ENCODE results near the gene UBAC2. TPM values are rescaled to one million over a fixed set of nuclear protein-coding genes. Genes with fewer than 3 reads are reported as not detected.

UBAC2 gene
- total RNA-seq, 2 experiments from 2014 or later, result 26.8 to 28.5 TPM

GRCh38 chr13:99307247-99307646 is 106.6 kb downstream of the UBAC2 start, which contains the start of gene GPR183:
TSS of gene GPR183 (minus strand) at chr13:99307399. CDS start at chr13:99296145, 11,254 bp downstream.
- DNase-seq (ENCODE audit: low spot score), result no peak
- no peaks in the 10 kb centered on the region for H4K20me1 ChIP-seq (ENCODE audit: insufficient read depth, low read length)
- no peak within 1 kb of the TSS for H2AFZ ChIP-seq (ENCODE audit: low read length)
- no peaks in the 10 kb centered on the region for H3K9me3 ChIP-seq (ENCODE audit: low read length)
- H3K4me1 ChIP-seq (ENCODE audit: insufficient read depth, low read length, poor library complexity, severe bottlenecking), result peaks cover 7% of the 10 kb centered on the region
- BruUV-seq (replicated peaks), result no TSS peak
- TF ChIP-seq EZH2phosphoT487 (IDR thresholded peaks at IDR 0.05; ENCODE audit: borderline replicate concordance, low read depth, low read length), result no peak
- TF ChIP-seq, protein P1, sequence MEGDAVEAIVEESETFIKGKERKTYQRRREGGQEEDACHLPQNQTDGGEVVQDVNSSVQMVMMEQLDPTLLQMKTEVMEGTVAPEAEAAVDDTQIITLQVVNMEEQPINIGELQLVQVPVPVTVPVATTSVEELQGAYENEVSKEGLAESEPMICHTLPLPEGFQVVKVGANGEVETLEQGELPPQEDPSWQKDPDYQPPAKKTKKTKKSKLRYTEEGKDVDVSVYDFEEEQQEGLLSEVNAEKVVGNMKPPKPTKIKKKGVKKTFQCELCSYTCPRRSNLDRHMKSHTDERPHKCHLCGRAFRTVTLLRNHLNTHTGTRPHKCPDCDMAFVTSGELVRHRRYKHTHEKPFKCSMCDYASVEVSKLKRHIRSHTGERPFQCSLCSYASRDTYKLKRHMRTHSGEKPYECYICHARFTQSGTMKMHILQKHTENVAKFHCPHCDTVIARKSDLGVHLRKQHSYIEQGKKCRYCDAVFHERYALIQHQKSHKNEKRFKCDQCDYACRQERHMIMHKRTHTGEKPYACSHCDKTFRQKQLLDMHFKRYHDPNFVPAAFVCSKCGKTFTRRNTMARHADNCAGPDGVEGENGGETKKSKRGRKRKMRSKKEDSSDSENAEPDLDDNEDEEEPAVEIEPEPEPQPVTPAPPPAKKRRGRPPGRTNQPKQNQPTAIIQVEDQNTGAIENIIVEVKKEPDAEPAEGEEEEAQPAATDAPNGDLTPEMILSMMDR (conservative IDR thresholded peaks at IDR 0.05; ENCODE audit: low read length), result no peak
- H3K9me2 ChIP-seq (ENCODE audit: insufficient read depth, low read length), result no peaks in the 10 kb centered on the region
- no peaks in the 10 kb centered on the region; the same call in 1 of the 2 replicates for H3K36me3 ChIP-seq (ENCODE audit: insufficient read depth, low read length)
- no peak within 1 kb of the TSS for H3K27ac ChIP-seq (ENCODE audit: low read depth, low read length, poor library complexity, severe bottlenecking)
- H3K4me2 ChIP-seq (ENCODE audit: low read length), result peak within 1 kb of the TSS; percentile 46; the same call in 1 of the 2 replicates
- no peak within 1 kb of the TSS for H3K4me3 ChIP-seq (ENCODE audit: low read depth, low read length, poor library complexity, severe bottlenecking)
- POLR2A ChIA-PET, result interaction anchor here (0.8 kb wide), 1 partner anchor 9 kb away, joined by 5 read pairs; no protein-coding TSS in a partner anchor
- intact Hi-C loops (cut with micrococcal nuclease; ENCODE audit: unreplicated experiment), result no loop called here
- CTCF ChIA-PET (ENCODE audit: unreplicated experiment), result no interaction called here
- no peaks in the 10 kb centered on the region for H3K79me2 ChIP-seq (ENCODE audit: insufficient read depth, low read depth, low read length)

DNA sequence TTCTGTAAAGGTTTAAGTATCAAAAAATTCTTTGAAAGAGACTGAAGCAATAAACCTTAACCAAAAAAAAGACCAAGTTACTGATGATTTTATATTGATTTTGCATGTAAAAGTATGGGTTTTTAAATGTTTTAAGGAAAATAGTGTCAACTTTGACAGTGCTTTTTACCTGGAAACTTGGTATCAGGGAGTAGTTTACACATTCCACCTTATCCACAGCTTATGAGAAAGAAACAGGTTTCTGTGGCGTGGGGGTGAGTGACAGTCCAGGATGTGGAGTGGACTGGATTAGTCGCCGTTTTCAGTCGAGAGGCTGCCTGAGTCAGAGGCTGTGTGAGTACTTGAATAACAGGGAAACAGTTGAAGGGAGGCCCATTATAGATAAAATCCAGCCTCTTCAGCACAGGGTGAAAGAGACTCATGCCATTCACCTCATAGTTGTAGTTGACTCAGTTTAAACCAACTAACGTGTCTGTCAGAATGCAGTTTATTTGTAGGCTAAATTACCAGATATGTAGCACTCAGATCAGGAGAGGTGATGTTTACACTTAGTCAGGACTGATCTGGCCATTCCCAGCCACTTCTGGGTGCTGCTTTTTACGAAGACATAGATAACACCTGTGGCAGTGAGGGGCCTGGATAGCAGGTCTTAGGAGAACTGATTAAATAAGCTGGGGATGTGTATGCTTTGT is 107.1 kb downstream of the UBAC2 start:
- H3K4me3 ChIP-seq (ENCODE audit: low read depth, low read length, poor library complexity, severe bottlenecking), result no peak overlapping the region
- no peaks in the 10 kb centered on the region for H3K79me2 ChIP-seq (ENCODE audit: insufficient read depth, low read depth, low read length)

More for the DNA sequence above, 107.1 kb downstream of the UBAC2 start:
- ChIA-PET CTCF (ENCODE audit: unreplicated experiment) (no interaction called here), POLR2A (interaction anchor here (0.8 kb wide), 1 partner anchor 10 kb away, joined by 5 read pairs; no protein-coding TSS in a partner anchor)
- DNase-seq (ENCODE audit: low spot score), result no peak
- no peaks in the 10 kb centered on the region for H4K20me1 ChIP-seq (ENCODE audit: insufficient read depth, low read length)
- BruUV-seq (replicated peaks), result no TSS peak
- no peak overlapping the region for H3K27ac ChIP-seq (ENCODE audit: low read depth, low read length, poor library complexity, severe bottlenecking)
- peak overlapping the region; percentile 46; the same call in 1 of the 2 replicates for H3K4me2 ChIP-seq (ENCODE audit: low read length)
- H3K9me3 ChIP-seq (ENCODE audit: low read length), result no peaks in the 10 kb centered on the region
- intact Hi-C loops (cut with micrococcal nuclease; ENCODE audit: unreplicated experiment), result no loop called here
- H3K36me3 ChIP-seq (ENCODE audit: insufficient read depth, low read length), result no peaks in the 10 kb centered on the region; the same call in 1 of the 2 replicates
- TF ChIP-seq, protein P1 (conservative IDR thresholded peaks at IDR 0.05; ENCODE audit: low read length), result no peak
- no peak for TF ChIP-seq EZH2phosphoT487 (IDR thresholded peaks at IDR 0.05; ENCODE audit: borderline replicate concordance, low read depth, low read length)
- no peak overlapping the region for H2AFZ ChIP-seq (ENCODE audit: low read length)
- peaks cover 7% of the 10 kb centered on the region for H3K4me1 ChIP-seq (ENCODE audit: insufficient read depth, low read length, poor library complexity, severe bottlenecking)
- no peaks in the 10 kb centered on the region for H3K9me2 ChIP-seq (ENCODE audit: insufficient read depth, low read length)

Data from OCI-LY7 (cell line).